ENCODE measurements around the gene CLCA2.

DNA sequence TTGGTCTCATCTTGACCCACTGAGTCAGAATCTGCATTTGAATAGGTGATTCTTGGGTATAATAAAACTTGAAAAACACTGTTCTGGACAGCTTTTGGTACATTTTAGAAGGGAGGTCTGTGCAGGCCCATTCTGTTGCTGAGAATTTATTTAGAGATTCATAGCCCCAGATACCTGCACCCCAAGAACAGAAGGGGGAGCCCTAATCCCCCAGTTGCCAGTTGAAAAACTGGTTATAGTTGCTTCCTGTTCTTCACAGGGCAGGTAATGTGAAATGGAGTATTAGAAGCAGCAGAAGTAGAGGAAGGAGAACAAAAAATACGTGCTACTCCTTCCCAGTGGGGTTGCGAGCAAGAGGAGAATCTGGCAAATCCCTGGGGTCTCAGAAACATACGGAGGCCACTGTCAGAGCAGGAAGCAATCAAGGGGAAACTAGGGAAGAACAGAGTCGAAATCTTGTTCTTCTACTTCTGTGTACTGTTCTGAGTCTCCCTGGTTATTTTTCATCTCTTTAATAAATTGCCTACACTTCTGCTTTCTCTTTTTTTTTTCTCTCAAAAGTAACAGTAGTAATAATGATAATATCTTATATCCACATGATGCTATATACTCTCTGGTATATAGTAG lies 4.6 kb upstream of the CLCA2 start:
- TF ChIP-seq, protein P1, sequence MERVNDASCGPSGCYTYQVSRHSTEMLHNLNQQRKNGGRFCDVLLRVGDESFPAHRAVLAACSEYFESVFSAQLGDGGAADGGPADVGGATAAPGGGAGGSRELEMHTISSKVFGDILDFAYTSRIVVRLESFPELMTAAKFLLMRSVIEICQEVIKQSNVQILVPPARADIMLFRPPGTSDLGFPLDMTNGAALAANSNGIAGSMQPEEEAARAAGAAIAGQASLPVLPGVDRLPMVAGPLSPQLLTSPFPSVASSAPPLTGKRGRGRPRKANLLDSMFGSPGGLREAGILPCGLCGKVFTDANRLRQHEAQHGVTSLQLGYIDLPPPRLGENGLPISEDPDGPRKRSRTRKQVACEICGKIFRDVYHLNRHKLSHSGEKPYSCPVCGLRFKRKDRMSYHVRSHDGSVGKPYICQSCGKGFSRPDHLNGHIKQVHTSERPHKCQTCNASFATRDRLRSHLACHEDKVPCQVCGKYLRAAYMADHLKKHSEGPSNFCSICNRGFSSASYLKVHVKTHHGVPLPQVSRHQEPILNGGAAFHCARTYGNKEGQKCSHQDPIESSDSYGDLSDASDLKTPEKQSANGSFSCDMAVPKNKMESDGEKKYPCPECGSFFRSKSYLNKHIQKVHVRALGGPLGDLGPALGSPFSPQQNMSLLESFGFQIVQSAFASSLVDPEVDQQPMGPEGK (CRISPR knock-in tag; IDR thresholded peaks at IDR 0.05; ENCODE audit: borderline replicate concordance) = no peak
- TF ChIP-seq ISL1 (CRISPR knock-in tag; IDR thresholded peaks at IDR 0.05) (no peak), ZFP3 (CRISPR knock-in tag; IDR thresholded peaks at IDR 0.05) (no peak), ARNTL (CRISPR knock-in tag; IDR thresholded peaks at IDR 0.05; ENCODE audit: borderline replicate concordance, low read depth) (no peak), GLIS3 (CRISPR knock-in tag; IDR thresholded peaks at IDR 0.05) (no peak), ZFP30 (CRISPR knock-in tag; IDR thresholded peaks at IDR 0.05) (no peak), ZC3H10 (CRISPR knock-in tag; IDR thresholded peaks at IDR 0.05) (no peak), TCF4 (CRISPR knock-in tag; IDR thresholded peaks at IDR 0.05; ENCODE audit: borderline replicate concordance) (no peak), ZNF8 (CRISPR knock-in tag; IDR thresholded peaks at IDR 0.05) (no peak)
- TF ChIP-seq, protein P2, sequence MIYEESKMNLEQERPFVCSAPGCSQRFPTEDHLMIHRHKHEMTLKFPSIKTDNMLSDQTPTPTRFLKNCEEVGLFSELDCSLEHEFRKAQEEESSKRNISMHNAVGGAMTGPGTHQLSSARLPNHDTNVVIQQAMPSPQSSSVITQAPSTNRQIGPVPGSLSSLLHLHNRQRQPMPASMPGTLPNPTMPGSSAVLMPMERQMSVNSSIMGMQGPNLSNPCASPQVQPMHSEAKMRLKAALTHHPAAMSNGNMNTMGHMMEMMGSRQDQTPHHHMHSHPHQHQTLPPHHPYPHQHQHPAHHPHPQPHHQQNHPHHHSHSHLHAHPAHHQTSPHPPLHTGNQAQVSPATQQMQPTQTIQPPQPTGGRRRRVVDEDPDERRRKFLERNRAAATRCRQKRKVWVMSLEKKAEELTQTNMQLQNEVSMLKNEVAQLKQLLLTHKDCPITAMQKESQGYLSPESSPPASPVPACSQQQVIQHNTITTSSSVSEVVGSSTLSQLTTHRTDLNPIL (CRISPR knock-in tag; IDR thresholded peaks at IDR 0.05; ENCODE audit: low read depth) = no peak

Data from SK-N-SH treated with all-trans-retinoic acid at 6 μM for 48 hours (cell line).